Uterus (tissue), 4 donors: ENCODE data around the gene ZSWIM6. TPM values are rescaled to one million over a fixed set of nuclear protein-coding genes. Genes with fewer than 3 reads are reported as not detected.

Source experiments
- DNase-seq, 2 donors: peaks; one replicate each; pipeline ENCODE4 v3.0.0-alpha.2; 2019 to 2020
- H3K27ac ChIP-seq, 2 donors: fragments of 200-600 bp; sonication (generic); 1 replicate in 1 of 2; 2 replicates in 1 of 2; pipeline ENCODE4 v1.5.1; 2016 to 2018
- H3K27me3 ChIP-seq, 2 donors: fragments of 200-600 bp; sonication (generic); one replicate each; pipeline ENCODE4 v1.5.1; 2018 to 2019; ENCODE audit warnings: control low read depth in 1 of 2
- H3K36me3 ChIP-seq, 2 donors: fragments of 200-600 bp; sonication (generic); one replicate each; pipeline ENCODE4 v1.5.1; 2019; ENCODE audit warnings: control low read depth in 1 of 2
- H3K4me1 ChIP-seq, 2 donors: fragments of 200-600 bp; sonication (generic); one replicate each; pipeline ENCODE4 v1.5.1; 2018 to 2019; ENCODE audit warnings: control low read depth in 1 of 2
- H3K4me3 ChIP-seq, 2 donors: fragments of 200-600 bp; sonication (generic); 1 replicate in 1 of 2; 2 replicates in 1 of 2; pipeline ENCODE4 v1.5.1; 2018 to 2019; ENCODE audit warnings: mild to moderate bottlenecking in 1 of 2
- H3K9me3 ChIP-seq, 2 donors: fragments of 200-600 bp; sonication (generic); one replicate each; pipeline ENCODE4 v1.5.1; 2019; ENCODE audit warnings: control low read depth in 1 of 2
- POLR2A ChIP-seq, 2 donors: fragments of 450-650 bp; IDR thresholded peaks; one replicate each; pipeline ENCODE4 v1.6.1; 2016; ENCODE audit warnings: antibody characterized with exemption in 2 of 2, mild to moderate bottlenecking in 1 of 2, moderate library complexity in 1 of 2
- intact Hi-C: fragments of 100-400 bp; cut with DNase I; formaldehyde crosslinking; loops from one replicate; pipeline ENCODE4 v1.15.1; 2023; ENCODE audit warnings: low total_unique reads
- total RNA-seq, 4 donors: library from RNA; depleted of rRNA in 3 of 4; stranded (reverse); fragments of >200 nt in 3 of 4; gene quantifications; one replicate each; pipeline versions ENCODE4 v1.1.0 to v1.2.4, GENCODE V29; 2014 to 2023
- TF ChIP-seq, protein P1 (sequence below), 4 experiments: fragments of 200-600 bp in 2 of 4; fragments of 450-650 bp in 2 of 4; sonication (generic) in 2 of 4; IDR thresholded peaks; one replicate each; pipeline ENCODE4 v1.5.1; 2016 to 2019; ENCODE audit warnings: antibody characterized with exemption in 4 of 4, mild to moderate bottlenecking in 2 of 4, moderate library complexity in 1 of 4
- donor health status: DM: yes; HTN: yes; CAD: no.

The ZSWIM6 gene
- total RNA-seq, 4 donors from 2014 or later: 4.1 to 14.8 (median 11.1) TPM

- TF ChIP-seq POLR2A (IDR thresholded peaks at IDR 0.05): no peak
- TF ChIP-seq, protein P1, sequence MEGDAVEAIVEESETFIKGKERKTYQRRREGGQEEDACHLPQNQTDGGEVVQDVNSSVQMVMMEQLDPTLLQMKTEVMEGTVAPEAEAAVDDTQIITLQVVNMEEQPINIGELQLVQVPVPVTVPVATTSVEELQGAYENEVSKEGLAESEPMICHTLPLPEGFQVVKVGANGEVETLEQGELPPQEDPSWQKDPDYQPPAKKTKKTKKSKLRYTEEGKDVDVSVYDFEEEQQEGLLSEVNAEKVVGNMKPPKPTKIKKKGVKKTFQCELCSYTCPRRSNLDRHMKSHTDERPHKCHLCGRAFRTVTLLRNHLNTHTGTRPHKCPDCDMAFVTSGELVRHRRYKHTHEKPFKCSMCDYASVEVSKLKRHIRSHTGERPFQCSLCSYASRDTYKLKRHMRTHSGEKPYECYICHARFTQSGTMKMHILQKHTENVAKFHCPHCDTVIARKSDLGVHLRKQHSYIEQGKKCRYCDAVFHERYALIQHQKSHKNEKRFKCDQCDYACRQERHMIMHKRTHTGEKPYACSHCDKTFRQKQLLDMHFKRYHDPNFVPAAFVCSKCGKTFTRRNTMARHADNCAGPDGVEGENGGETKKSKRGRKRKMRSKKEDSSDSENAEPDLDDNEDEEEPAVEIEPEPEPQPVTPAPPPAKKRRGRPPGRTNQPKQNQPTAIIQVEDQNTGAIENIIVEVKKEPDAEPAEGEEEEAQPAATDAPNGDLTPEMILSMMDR (IDR thresholded peaks at IDR 0.05): no peak
- no peaks in the 10 kb centered on the region for H3K36me3 ChIP-seq
- H3K4me3 ChIP-seq: no peak overlapping the region
- no peaks in the 10 kb centered on the region for H3K9me3 ChIP-seq
- intact Hi-C loops: no loop called here
- no peaks in the 10 kb centered on the region for H3K27me3 ChIP-seq
- no peak overlapping the region for H3K27ac ChIP-seq
- H3K4me1 ChIP-seq: no peaks in the 10 kb centered on the region
- DNase-seq: no peak
Measured at GRCh38 chr5:61441742-61442141, 109.7 kb downstream of the ZSWIM6 start.

GRCh38 chr5:61447780-61448495 is 115.9 kb downstream of the ZSWIM6 start:
- no peak overlapping the region for H3K4me3 ChIP-seq
- no peaks in the 10 kb centered on the region for H3K4me1 ChIP-seq
- TF ChIP-seq POLR2A (IDR thresholded peaks at IDR 0.05): no peak
- TF ChIP-seq, protein P1 (IDR thresholded peaks at IDR 0.05): no peak
- no peaks in the 10 kb centered on the region for H3K9me3 ChIP-seq
- DNase-seq: no peak
- intact Hi-C loops: no loop called here
- H3K27ac ChIP-seq: no peak overlapping the region
- H3K36me3 ChIP-seq: no peaks in the 10 kb centered on the region
- no peaks in the 10 kb centered on the region for H3K27me3 ChIP-seq

DNA sequence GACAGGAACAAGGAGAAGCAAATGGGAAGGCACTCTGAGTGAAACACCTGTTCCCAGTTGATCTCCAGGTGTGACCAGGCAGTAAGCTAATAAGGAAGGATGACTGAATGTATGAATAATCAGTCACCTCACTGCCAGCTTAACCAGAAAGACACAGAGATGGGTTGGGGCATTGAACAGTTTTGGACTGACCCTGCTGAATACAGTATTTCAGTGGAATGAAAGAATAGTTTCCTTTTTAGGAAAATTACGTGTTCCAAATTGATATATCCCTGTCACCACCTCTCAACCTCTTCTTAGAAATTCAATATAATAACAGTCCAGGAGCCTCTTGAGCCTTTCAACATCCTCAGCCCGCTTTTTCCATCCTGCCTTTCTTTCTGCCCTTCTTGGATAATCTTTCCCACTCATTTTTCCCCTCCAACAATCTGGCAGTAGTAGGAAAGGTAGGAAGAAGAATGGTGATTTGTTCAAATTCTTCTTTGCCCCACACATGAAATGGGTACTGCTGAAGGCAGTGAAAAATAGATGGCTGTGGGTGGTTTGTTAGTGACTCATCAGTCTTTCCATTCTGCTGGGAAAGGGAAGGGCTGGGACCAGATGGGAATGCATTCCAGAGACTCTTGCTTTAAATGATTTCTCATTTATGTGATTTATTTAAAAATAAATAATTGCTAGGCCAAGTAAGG is 117.9 kb downstream of the ZSWIM6 start:
- no peaks in the 10 kb centered on the region for H3K4me1 ChIP-seq
- DNase-seq: no peak
- no peak for TF ChIP-seq POLR2A (IDR thresholded peaks at IDR 0.05)
- TF ChIP-seq, protein P1 (IDR thresholded peaks at IDR 0.05): no peak
- intact Hi-C loops: no loop called here
- no peaks in the 10 kb centered on the region for H3K27me3 ChIP-seq
- no peaks in the 10 kb centered on the region for H3K9me3 ChIP-seq
- no peaks in the 10 kb centered on the region for H3K36me3 ChIP-seq
- H3K4me3 ChIP-seq: no peak overlapping the region
- H3K27ac ChIP-seq: peak overlapping the region in 1 of 2 donors; percentile 11

DNA sequence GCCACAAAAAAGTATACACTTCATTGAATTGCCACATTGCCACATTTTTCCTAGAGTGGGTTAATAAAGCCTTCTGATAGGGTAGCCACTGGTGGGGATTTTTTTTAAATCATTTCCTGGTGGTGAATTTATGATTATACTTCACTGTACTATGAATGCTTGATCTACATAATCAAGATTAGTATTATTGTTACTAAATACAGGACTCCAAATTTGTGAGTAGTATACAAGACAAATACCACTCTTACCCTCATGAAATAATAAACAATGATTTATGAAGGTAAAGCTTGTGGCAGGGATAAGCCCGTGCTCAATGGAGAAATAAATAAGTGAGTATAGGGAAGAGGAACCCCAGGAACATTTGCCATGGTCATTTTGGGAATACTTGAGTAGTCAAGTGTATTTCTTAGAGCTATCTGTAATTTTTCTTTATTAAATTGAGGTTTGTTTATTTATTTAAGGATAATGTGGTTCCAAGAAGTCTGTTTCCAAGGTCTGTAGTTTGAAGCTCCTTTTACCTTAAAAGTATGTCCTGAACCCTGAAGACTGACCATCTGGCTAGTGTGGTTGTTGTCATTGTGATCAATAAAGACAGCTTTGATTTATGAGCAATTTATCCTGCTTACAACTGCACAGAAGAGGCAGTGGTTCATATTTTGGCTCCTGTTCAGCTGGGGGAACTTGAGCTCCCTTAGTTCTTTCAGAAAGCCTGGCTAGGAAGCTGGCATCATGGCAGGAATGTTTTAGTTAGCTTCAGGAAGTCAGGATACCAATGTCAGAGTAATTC is 118.6 kb downstream of the ZSWIM6 start:
- TF ChIP-seq, protein P1 (IDR thresholded peaks at IDR 0.05): no peak
- TF ChIP-seq POLR2A (IDR thresholded peaks at IDR 0.05): no peak
- intact Hi-C loops: no loop called here
- DNase-seq: no peak

More for the DNA sequence above, 118.6 kb downstream of the ZSWIM6 start:
- no peaks in the 10 kb centered on the region for H3K4me1 ChIP-seq
- H3K4me3 ChIP-seq: no peak overlapping the region
- no peaks in the 10 kb centered on the region for H3K9me3 ChIP-seq
- no peak overlapping the region for H3K27ac ChIP-seq
- H3K27me3 ChIP-seq: no peaks in the 10 kb centered on the region
- H3K36me3 ChIP-seq: no peaks in the 10 kb centered on the region
